AML-193 (cell line): ENCODE measurements around the gene JMJD1C.
"Not testable (repeated sequence)": the region's sequence is repeated elsewhere in the genome, so short reads cannot be mapped to it uniquely, and the experiment has no call there.

Source experiments
- DNase-seq, 2 experiments: peaks; one replicate each; lab custom pipeline; 2025; lab: John Stamatoyannopoulos, UW

Gene JMJD1C

GRCh38 chr10:63355682-63356081, 110.1 kb downstream of the JMJD1C start:
- no peak for DNase-seq

GRCh38 chr10:63352976-63353375, 112.8 kb downstream of the JMJD1C start:
- DNase-seq: no peak

GRCh38 chr10:63348245-63348850, 117.4 kb downstream of the JMJD1C start:
- DNase-seq: no peak

- DNase-seq: no peak
These were observed 119.7 kb downstream of the JMJD1C start for GRCh38 chr10:63346015-63346441.

GRCh38 chr10:63344269-63344668, 121.5 kb downstream of the JMJD1C start:
- DNase-seq: no peak

GRCh38 chr10:63343476-63343875, 122.3 kb downstream of the JMJD1C start:
- no peak for DNase-seq

GRCh38 chr10:63339640-63340039, 126.1 kb downstream of the JMJD1C start:
- not testable (repeated sequence) for DNase-seq

- DNase-seq: no peak
These were observed 128.1 kb downstream of the JMJD1C start for GRCh38 chr10:63337455-63338251.

- DNase-seq: no peak
These were observed 134.2 kb downstream of the JMJD1C start for GRCh38 chr10:63331586-63331985.

- no peak for DNase-seq
These were observed 141.3 kb downstream of the JMJD1C start for GRCh38 chr10:63324495-63324854.

GRCh38 chr10:63323701-63324494, 141.9 kb downstream of the JMJD1C start:
- no peak for DNase-seq

GRCh38 chr10:63320683-63321082, 145.1 kb downstream of the JMJD1C start:
- no peak for DNase-seq

- no peak for DNase-seq
These were observed 146.5 kb downstream of the JMJD1C start for GRCh38 chr10:63319231-63319630.

- no peak for DNase-seq
These were observed 147.3 kb downstream of the JMJD1C start for GRCh38 chr10:63318491-63318890.

GRCh38 chr10:63314020-63314419, 151.8 kb downstream of the JMJD1C start:
- no peak for DNase-seq

GRCh38 chr10:63313066-63313717, 152.6 kb downstream of the JMJD1C start:
- no peak for DNase-seq

- DNase-seq: no peak
These were observed 157.1 kb downstream of the JMJD1C start for GRCh38 chr10:63308628-63309027.

- no peak for DNase-seq
These were observed 161.6 kb downstream of the JMJD1C start for GRCh38 chr10:63304146-63304545.

GRCh38 chr10:63300801-63301200, 165.0 kb downstream of the JMJD1C start:
- no peak for DNase-seq

- DNase-seq: no peak
These were observed 167.8 kb downstream of the JMJD1C start for GRCh38 chr10:63297941-63298340.

- peak; percentile 40 to 47 for DNase-seq
These were observed 171.0 kb downstream of the JMJD1C start for GRCh38 chr10:63294781-63295180.

- not testable (repeated sequence) for DNase-seq
These were observed 172.9 kb downstream of the JMJD1C start for GRCh38 chr10:63292847-63293246.
